NT2/D1 (cell line): ENCODE measurements around the gene ACSL5.
"Not testable (repeated sequence)": the region's sequence is repeated elsewhere in the genome, so short reads cannot be mapped to it uniquely, and the experiment has no call there.

Source experiments
- DNase-seq: peaks from one replicate; pipeline ENCODE4 v3.0.0-alpha.2; 2011; ENCODE audit warnings: low read depth, low spot score
- H3K27me3 ChIP-seq: 2 replicates; pipeline ENCODE4 v1.6.0; 2011; ENCODE audit warnings: mild to moderate bottlenecking; ENCODE audit not compliant: insufficient read length, insufficient read depth
- H3K36me3 ChIP-seq: 2 replicates; pipeline ENCODE4 v1.6.1; 2011; ENCODE audit warnings: mild to moderate bottlenecking, low read length, mixed read lengths; ENCODE audit not compliant: insufficient read depth, insufficient read length
- H3K4me1 ChIP-seq: 2 replicates; pipeline ENCODE4 v1.5.1; 2011; ENCODE audit not compliant: insufficient read depth, insufficient read length
- H3K4me3 ChIP-seq: 2 replicates; pipeline ENCODE4 v1.5.1; 2011; ENCODE audit warnings: low read depth; ENCODE audit not compliant: insufficient read length
- H3K9ac ChIP-seq: 2 replicates; pipeline ENCODE4 v1.6.0; 2011; ENCODE audit warnings: low read depth; ENCODE audit not compliant: insufficient read length
- H3K9me3 ChIP-seq: 2 replicates; pipeline ENCODE4 v1.5.1; 2011; ENCODE audit warnings: mild to moderate bottlenecking, low read length; ENCODE audit not compliant: insufficient read depth
- SUZ12 ChIP-seq: IDR thresholded peaks from 2 replicates; pipeline ENCODE4 v1.6.1; 2011; ENCODE audit not compliant: insufficient read length, insufficient read depth; ENCODE audit errors: extremely low read depth
- YY1 ChIP-seq: IDR thresholded peaks from 2 replicates; pipeline ENCODE4 v1.6.1; 2011; ENCODE audit not compliant: insufficient read length, insufficient read depth
- ZNF274 ChIP-seq: IDR thresholded peaks from 2 replicates; pipeline ENCODE4 v1.6.1; 2011; ENCODE audit warnings: mild to moderate bottlenecking, low read depth, low read length

The ACSL5 gene

DNA sequence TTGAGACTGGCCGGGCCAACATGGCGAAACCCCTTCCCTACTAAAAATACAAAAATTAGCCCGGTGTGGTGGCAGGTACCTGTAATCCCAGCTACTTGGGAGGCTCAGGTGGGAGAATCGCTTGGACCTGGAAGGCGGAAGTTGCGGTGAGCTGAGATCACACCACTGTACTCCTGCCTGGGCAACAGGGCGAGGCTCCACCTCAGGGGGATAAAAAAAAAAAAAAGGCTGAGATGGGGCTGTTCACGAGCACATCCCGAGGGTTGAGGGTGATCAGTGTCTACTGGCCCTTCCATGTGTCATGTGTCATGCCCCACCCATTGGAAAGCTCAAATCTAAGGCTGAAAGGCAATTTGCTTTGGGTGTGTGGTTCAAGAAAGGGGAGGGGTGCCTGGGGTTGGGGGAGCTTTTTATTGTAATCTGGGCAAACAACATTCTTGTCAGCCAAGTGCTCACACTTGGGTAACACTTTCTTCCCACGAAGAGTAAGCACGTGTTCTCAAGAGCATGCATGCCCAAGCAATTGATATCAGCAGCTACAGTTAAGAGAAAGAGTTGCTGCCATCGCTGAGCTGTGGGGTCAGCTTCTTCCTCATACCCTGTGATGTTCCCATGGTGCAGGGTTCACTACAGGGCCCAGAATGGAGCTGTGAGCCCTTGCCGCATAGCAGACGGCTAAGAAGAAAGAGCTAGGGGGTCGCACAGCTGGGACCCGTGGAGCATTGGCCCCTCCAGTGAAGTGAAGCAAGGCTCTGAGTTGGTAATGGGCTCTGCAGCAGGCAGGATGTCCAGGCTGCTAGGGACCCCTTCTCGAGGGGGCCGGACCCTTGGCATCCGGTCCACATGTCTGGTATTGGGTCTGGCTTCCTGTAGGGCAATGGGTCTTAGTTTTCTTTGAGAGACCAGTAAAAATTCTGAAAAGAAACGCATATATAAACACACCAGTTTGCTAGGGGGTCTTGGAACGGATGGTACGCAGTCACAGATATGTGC lies 9.9 kb upstream of the ACSL5 start:
- Histone ChIP-seq H3K9ac (no peak overlapping the region), H3K9me3 (no peaks in the 10 kb centered on the region), H3K4me1 (no peaks in the 10 kb centered on the region), H3K27me3 (no peaks in the 10 kb centered on the region), H3K4me3 (no peak overlapping the region), H3K36me3 (no peaks in the 10 kb centered on the region)
- TF ChIP-seq ZNF274 (no peak), YY1 (no peak), SUZ12 (no peak)
- DNase-seq = no peak

DNA sequence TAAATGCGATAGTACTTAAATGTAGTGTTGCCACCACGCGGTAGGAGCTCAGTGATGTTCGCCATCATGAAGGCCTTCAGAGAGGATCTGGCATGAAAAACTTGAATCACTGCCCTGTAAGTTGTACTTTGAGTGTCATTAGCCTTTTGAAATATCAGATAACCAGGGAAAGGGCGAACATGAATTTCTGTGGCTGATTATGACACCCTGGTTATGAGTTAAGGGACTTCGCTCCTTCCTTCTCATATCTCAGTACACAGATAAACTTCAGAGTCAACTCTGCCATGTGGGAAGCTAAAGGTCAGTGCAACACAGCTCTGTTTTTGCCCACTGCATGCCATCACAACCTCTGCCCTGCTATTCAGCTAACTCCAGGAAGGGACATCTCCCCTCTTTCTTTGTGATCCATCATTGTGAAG lies 8.9 kb upstream of the ACSL5 start:
- Histone ChIP-seq H3K9me3 (no peaks in the 10 kb centered on the region; the same call in 1 of the 2 replicates), H3K27me3 (no peaks in the 10 kb centered on the region), H3K9ac (no peak overlapping the region), H3K36me3 (no peaks in the 10 kb centered on the region), H3K4me1 (no peaks in the 10 kb centered on the region), H3K4me3 (no peak overlapping the region)
- no peak for DNase-seq
- TF ChIP-seq YY1 = no peak
- no peak for TF ChIP-seq SUZ12
- no peak for TF ChIP-seq ZNF274

DNA sequence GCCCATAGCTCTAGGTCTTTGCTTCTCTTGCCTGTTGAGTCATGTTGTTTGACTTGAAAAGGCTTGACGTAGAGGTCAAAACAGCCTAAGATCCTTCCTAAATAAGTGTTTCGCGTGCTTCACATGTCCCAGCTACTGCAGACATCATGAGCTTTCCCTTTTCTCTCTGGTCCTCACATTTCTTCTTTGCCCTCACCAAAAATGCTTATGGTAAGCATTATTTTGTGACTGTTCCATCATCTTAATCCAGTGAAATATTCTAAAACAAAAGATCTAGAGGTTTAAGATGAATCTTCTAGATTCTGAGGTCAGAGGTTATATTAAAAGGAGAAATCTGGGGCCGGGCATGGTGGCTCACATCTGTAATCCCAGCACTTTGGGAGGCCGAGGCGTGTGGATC lies 8.5 kb upstream of the ACSL5 start:
- Histone ChIP-seq H3K4me3 (no peak overlapping the region), H3K4me1 (no peaks in the 10 kb centered on the region), H3K27me3 (no peaks in the 10 kb centered on the region), H3K9me3 (no peaks in the 10 kb centered on the region; the same call in 1 of the 2 replicates), H3K9ac (no peak overlapping the region), H3K36me3 (no peaks in the 10 kb centered on the region)
- TF ChIP-seq SUZ12 (no peak), YY1 (no peak), ZNF274 (no peak)
- DNase-seq = no peak

DNA sequence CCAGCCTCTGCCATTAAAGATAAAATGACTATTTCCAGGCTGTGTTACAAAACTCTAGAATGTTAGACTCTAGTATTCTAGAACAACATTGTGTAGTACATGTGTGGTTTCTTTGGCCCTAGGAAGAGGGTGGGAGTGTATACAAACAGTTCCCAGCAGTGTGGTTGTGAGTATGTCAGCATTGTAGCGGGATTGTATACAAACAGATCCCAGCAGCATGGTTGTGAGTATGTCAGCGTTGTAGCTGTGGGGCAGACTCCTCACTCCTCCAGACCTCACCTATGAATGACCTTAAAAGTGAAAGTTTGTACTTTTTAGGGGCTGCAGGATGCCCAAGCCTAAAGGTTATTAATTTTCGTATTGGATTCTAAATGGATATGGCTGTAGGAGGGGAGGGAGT lies 6.9 kb upstream of the ACSL5 start:
- Histone ChIP-seq H3K4me1 (no peaks in the 10 kb centered on the region), H3K9ac (no peak overlapping the region), H3K4me3 (no peak overlapping the region), H3K27me3 (no peaks in the 10 kb centered on the region), H3K36me3 (no peaks in the 10 kb centered on the region), H3K9me3 (no peaks in the 10 kb centered on the region; the same call in 1 of the 2 replicates)
- no peak for DNase-seq
- TF ChIP-seq SUZ12 = no peak

DNA sequence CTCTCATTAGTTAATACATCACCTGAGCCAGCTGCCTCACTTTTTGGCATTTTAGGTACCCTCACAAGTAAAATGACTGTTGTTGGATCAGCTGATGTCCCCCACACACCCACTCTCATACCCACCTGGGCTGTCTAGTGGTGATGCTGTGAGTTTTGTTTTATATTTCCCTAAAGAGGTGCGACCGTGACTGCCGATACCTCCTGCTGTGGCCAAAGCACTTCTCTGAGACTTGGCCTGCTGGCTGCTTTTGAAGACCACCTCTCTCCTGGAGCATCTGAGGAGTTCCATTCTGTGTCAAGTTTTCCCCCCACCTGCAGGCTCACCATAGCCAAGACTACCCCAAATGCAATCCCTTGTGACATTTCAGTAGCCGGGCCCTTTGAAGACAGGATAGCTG lies 6.4 kb upstream of the ACSL5 start:
- Histone ChIP-seq H3K4me1 (no peaks in the 10 kb centered on the region), H3K9ac (no peak overlapping the region), H3K36me3 (no peaks in the 10 kb centered on the region), H3K9me3 (no peaks in the 10 kb centered on the region; the same call in 1 of the 2 replicates), H3K27me3 (no peaks in the 10 kb centered on the region), H3K4me3 (no peak overlapping the region)
- TF ChIP-seq SUZ12 = no peak
- DNase-seq = no peak

- TF ChIP-seq YY1 (no peak), SUZ12 (no peak), ZNF274 (no peak)
- no peaks in the 10 kb centered on the region for H3K36me3 ChIP-seq
Observed at GRCh38 chr10:112369495-112370423, 4.2 kb upstream of the ACSL5 start.

DNA sequence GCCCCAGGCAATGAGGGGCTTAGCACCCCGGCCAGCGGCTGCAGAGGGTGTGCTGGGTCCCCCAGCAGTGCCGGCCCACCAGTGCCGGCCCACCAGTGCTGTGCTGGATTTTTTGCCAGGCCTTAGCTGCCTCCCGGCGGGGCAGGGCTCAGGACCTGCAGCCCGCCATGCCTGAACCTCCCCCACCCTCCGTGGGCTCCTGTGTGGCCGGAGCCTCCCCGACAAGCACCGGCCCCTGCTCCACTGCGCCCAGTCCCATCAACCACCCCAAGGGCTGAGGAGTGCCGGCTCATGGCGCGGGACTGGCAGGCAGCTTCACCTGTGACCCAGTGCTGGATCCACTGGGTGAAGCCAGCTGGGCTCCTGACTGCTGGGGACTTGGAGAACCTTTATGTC lies 3.5 kb upstream of the ACSL5 start:
- Histone ChIP-seq H3K36me3 (no peaks in the 10 kb centered on the region), H3K4me1 (no peaks in the 10 kb centered on the region), H3K4me3 (no peak overlapping the region), H3K27me3 (no peaks in the 10 kb centered on the region), H3K9me3 (no peaks in the 10 kb centered on the region; the same call in 1 of the 2 replicates), H3K9ac (no peak overlapping the region)
- TF ChIP-seq YY1 (no peak), ZNF274 (no peak), SUZ12 (no peak)
- DNase-seq = no peak

More at GRCh38 chr10:112369495-112370423, 4.2 kb upstream of the ACSL5 start:
- Histone ChIP-seq H3K9me3 (no peaks in the 10 kb centered on the region; the same call in 1 of the 2 replicates), H3K9ac (no peak overlapping the region), H3K4me3 (no peak overlapping the region), H3K4me1 (no peaks in the 10 kb centered on the region), H3K27me3 (no peaks in the 10 kb centered on the region)
- DNase-seq = no peak

GRCh38 chr10:112371326-112371725 lies 2.6 kb upstream of the ACSL5 start:
- H3K4me3 ChIP-seq, H3K9ac ChIP-seq, H3K9me3 ChIP-seq, H3K4me1 ChIP-seq, H3K27me3 ChIP-seq, DNase-seq, H3K36me3 ChIP-seq: not testable (repeated sequence)

DNA sequence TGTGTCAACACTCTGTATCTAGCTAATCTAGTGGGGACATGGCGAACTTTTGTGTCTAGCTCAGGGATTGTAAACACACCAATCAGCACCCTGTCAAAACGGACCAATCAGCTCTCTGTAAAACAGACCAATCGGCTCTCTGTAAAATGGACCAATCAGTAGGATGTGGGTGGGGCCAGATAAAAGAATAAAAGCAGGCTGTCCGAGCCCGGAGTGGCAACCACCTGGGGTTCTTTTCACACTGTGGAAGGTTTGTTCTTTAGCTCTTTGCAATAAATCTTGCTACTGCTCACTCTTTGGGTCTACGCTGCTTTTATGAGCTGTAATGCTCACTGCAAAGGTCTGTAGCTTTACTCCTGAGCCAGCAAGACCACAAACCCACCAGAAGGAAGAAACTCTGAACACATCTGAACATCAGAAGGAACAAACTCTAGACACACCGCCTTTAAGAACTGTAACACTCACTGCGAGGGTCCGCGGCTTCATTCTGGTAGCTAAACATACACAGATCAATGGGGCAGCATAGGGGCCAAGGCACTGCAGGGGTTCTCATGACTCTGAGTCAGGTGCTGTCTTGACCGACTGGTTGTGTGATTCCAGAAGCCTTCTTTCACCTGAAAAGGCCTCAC lies 1.6 kb upstream of the ACSL5 start:
- H3K27me3 ChIP-seq, H3K4me1 ChIP-seq, H3K4me3 ChIP-seq, H3K9me3 ChIP-seq, H3K9ac ChIP-seq, DNase-seq, H3K36me3 ChIP-seq: not testable (repeated sequence)
